Stimulated activated CD8-positive, alpha-beta memory T cell treated with anti-CD3 and anti-CD28 coated beads, Interleukin-7, amount 100 ng/mL, for 1 hour (primary cell): Measurements from ENCODE around the gene SCN4B.
A peak's percentile ranks its signal among the peaks of the same experiment; 100 is the strongest.

Source experiments
- DNase-seq, 2 donors: peaks; one replicate each; pipeline ENCODE4 v3.0.0-alpha.2; 2020; ENCODE audit warnings: low read depth in 2 of 2

SCN4B gene

GRCh38 chr11:118174006-118174567 lies 21.5 kb upstream of the SCN4B start:
- DNase-seq = no peak

GRCh38 chr11:118172356-118172755 lies 19.7 kb upstream of the SCN4B start:
- no peak for DNase-seq

GRCh38 chr11:118171269-118172062 lies 18.8 kb upstream of the SCN4B start:
- DNase-seq = peak; percentile 30 to 49

DNA sequence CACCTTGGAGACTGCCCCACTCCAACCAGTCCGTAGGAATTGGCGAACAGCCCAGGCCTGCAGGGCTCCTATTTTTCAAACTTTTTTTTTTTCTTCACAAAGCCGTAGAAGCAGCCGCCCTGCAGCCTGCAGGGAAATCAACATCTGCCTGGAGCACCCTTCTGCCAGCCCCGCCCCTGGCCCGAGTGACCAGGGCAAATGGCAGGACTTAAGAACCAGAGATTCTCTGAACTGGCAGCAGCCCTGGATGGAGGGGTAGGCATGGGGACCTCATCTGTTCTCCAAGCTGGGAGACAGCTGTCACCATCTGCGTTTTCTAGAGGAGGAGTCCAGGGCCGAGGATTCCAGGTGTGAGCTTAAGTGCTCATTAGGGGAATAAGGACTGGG lies 18.3 kb upstream of the SCN4B start:
- DNase-seq = no peak

GRCh38 chr11:118170231-118170630 lies 17.6 kb upstream of the SCN4B start:
- DNase-seq = no peak

DNA sequence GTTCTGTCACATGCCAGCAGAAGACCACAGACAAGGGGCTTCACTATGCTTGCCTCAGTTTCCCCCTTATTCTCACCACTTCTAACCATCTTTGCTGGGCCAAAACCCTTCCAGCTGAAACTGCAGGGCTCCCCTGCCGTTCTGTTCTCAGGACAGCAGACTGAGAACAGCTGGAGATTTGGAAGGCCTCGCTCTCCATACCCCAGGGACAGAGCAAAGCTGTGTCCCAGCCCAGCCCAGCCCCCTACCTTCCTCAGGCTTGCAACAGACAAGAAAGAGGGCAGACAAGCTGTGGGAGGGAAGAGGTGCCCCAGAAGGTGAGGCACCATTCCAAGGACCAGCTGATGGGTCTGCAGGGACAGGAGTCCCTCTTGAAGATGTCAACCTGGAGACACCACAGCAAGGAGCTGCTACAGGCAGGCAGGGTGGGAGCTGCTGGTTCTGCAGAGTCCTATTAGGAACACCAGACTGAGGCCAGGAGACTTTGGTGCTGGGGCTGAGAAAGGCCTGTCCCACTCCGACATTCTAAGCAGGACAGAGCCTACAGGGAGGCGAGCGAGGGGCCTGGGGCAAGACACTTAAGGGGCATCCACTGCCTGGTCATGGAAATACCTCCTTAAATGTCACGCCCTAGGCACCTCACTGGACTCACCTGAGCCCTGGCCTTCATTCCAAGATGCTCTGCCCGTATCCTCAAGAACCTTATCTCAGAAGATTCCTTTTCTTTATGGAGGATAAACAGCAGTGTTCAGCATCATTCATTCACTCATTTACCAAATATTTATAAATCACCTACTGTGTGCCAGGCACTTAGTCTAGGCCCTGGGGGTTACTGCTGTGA lies 16.9 kb upstream of the SCN4B start:
- no peak for DNase-seq

GRCh38 chr11:118168751-118169150 lies 16.1 kb upstream of the SCN4B start:
- DNase-seq = no peak

DNA sequence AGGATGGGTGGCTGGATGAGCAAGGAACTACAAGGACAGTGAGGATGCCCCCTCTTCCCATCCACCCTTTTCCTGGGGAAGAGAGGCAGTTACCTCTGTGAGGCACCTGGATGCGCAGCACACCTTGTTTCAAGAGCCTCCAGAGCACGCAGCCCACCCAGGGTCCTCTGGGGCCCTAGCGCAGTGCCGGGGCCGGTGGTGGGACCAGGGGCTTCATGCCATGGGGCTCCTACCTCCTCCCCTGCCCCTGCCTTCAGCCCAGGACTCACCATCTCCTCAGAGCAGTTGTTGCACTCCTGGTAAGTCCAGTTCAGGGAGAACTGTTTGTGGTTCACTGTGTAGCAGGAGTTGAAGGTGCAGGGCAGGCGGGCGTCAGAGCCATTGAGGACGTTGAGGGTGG lies 15.7 kb upstream of the SCN4B start:
- DNase-seq = no peak

GRCh38 chr11:118167906-118168305 lies 15.3 kb upstream of the SCN4B start:
- no peak for DNase-seq

DNA sequence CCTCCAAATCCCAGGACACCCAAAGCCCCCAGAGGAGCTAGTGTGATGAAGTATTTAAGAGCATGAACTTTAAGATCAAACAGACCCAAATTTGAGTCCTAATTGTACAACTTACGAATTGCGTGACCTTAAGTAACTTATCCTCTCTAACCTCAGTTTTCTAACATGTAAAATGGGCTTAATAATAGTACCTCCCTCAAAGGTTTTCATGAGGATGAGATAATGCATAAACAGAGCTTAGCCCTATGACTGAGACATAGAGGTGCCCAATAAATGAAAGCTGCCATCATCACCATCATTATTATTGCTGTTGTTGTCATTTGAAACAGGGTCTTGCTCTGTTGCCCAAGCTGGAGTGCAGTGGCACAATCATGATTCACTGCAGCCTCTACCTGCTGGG lies 14.6 kb upstream of the SCN4B start:
- no peak for DNase-seq

GRCh38 chr11:118166641-118167040 lies 14.0 kb upstream of the SCN4B start:
- no peak for DNase-seq

DNA sequence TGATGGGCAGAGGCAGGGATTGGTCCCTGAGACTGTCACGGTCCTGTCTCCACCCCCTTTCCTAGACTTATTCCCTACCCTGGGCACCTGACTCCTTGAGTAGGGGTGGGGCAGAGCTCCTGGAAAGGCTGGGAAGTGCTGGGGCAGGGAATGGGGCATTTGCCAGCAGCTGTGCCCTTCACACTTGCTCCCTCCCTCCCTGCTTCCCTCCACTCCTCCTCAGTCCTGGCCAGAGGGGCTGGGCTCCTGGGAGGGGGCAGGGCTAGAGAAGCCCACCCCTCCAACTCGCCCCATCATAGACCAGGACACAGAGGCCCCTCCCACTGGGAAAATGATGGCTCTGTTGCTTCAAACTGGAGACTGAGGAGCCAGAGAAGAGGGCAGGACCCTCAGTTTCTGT lies 12.3 kb upstream of the SCN4B start:
- no peak for DNase-seq

- DNase-seq = no peak
Measured at GRCh38 chr11:118163494-118163893, 10.9 kb upstream of the SCN4B start.

GRCh38 chr11:118162846-118163245 lies 10.2 kb upstream of the SCN4B start:
- no peak for DNase-seq

GRCh38 chr11:118161786-118162185 lies 9.2 kb upstream of the SCN4B start:
- DNase-seq = no peak

DNA sequence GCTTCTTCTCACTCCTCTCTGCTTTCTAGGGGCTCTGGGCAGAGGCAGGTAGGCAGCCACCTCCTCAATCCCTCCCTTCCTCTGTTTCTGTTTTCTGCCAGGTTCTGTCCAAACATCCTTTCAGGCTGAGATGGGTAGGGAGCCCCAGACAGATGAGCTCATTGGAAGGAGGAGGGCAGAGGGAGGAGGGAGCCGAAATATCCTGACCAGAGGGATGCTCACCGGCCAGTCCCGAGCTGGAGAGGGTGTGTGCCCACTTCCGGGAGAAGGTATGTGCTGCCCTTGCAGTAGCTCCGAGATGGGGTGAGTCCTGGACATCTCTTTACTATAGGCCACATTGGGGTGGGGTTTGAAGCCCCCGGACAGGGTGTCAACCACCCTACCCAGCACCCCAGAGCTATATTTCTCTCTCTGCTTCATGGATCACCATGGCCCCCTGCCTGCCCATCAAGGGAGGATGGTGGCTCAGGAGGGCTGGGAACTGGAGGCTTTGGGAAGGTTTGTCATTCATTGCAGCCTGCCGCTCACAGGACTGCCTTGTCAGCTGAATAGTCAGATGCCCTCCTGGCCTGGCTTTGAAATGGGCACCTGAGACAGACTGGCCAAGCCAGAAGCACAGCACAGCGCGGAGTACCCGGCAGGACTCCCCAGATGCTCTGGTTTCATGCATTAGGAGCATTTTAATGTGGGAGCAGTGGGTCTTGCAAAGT lies 4.7 kb upstream of the SCN4B start:
- no peak for DNase-seq

GRCh38 chr11:118156531-118157185 lies 4.0 kb upstream of the SCN4B start:
- DNase-seq = no peak

DNA sequence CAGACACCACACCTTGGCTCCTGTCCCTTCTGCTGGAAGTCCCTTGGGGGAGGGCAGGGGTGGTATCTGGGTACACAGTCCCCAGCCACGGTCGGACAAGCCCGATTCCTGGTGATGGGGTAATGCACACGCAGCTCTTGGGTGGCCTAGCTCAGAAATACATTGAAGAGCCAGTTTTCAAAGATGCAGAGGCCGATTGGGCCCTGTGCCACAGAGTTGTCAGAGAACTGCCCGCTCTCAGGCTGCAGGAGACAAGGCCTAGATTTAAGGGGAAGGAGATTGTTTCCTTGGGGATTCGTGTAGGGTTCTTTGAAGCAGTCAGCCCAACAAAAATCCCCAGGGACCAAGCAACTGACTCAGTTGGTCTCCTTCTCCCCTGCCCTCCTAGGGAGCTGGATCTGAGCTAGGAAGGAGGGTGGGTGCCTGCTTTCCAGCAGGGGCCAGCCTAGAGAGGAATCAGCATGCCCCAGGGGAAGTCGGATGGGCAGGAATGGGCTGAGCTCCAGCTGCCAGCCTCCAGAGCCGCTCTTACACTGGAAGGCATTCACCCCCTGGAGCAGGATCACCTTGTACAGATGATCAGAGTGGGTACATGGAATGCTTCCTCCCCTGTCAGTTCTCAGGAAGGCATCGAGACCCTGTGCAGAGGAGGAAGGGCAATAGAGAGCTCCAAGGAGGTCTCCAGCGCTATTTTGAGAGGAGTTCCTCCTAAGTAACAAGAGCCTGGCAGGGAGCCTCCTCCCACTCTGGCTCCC lies 3.3 kb upstream of the SCN4B start:
- DNase-seq = no peak

DNA sequence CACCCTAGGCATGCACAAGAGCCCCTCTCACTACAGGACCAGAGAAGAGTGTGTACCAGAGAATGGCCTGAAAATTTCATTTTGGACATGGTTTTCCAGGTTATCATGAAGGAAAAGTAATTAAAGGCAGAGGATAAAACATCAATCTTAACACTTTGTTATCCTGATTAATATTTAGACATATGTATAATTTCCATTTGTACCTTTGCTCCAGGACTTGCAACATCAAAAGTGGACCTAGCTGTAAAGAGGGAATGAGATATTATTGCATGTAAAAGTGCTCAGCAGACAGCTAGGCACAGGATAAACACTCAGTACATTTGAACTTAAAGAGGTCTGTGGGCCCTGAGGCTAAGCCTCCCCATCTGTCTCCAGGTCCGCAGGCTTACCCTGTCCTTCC lies 2.0 kb upstream of the SCN4B start:
- DNase-seq = no peak

- no peak for DNase-seq
Measured at GRCh38 chr11:118153976-118154375, 1.4 kb upstream of the SCN4B start.

DNA sequence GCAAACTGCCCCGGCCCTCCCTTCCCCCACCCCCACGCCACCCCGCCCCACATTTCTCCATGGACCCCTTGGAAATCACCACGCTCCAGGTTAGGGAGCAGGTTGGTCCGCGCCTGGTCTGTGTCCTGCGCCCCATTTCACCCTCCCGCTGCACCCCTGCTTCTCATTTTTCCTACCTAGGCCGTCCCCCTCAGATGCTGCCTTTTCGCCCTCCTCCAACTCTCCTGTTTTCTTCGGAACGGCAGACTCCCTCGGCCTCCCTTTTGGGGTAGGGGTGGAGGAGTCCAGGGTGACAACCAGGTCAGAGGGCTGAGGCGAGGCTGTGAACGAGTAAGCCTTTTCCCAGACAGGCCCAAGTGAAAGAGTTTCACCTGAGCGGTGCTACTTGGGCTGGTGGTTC lies 893 bp upstream of the SCN4B start:
- DNase-seq = no peak
